NCI-H1092 treated with DMSO at 0.1 percent for 48 hours (cell line): ENCODE data around the gene AGA.

ENCODE experiments used
- DNase-seq: peaks from one replicate; lab custom pipeline; 2025; lab: John Stamatoyannopoulos, UW

The AGA gene

DNA sequence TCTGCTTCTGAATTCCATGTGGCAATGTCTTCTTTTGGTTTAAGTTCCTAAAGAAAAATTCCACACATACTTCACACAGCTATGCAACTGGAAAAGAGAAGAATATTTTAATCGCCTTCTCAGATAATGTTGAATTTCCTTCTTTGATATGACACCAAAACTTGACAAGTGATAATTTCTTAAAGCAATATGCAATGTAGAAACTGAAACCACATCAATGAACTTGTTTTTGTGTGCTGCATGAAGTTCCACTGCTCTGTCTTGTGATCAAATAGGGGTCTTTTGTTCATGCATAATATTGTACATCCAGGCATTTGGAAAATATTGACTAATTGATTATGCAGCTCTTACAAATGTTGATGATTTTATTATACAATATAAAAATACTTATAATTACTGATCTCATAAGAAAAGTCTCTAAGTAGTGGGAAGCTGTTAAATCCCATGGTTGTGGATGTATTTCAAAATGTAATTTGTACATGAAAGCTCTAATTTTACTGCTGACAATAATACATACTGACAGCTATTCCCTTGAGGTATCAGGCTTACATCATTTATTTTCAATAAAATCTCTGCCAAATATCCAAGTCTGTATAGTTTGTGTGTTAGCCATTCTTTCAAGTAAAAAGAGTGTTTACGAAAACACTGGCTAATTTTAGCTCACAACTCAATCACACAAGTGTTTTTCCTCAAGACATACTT lies 56.5 kb downstream of the AGA start:
- no peak for DNase-seq

GRCh38 chr4:177384856-177385397 lies 57.3 kb downstream of the AGA start:
- DNase-seq = no peak

DNA sequence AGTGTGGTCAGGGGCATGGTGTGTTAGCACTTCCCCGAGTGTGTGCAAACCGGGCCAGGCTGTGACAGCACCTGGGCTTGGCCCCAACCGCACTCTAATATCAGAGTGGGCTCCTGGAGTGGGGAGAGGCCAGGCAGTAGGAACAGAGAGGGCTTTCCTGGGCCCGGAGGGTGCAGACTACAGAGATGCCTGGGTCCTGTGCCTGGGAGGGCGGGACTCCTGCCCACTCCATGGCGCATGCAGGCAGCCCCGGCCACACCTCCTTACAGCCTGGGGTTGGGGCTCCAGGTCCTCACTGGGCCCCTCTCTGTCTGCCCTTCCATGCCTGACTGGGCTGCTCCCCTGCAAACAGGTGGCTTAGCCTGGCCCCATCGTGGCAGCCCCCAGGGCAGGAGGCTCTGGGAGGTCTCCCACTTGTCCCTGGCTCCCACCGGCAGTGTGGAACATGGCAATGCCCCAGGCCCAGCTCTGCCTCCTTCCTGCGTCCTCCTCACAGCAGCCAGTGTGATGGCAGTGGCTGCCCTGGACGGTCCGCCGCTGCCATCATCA lies 60.4 kb downstream of the AGA start:
- no peak for DNase-seq
